ENCODE results near the gene IL3RA.

- TF ChIP-seq, protein P1, sequence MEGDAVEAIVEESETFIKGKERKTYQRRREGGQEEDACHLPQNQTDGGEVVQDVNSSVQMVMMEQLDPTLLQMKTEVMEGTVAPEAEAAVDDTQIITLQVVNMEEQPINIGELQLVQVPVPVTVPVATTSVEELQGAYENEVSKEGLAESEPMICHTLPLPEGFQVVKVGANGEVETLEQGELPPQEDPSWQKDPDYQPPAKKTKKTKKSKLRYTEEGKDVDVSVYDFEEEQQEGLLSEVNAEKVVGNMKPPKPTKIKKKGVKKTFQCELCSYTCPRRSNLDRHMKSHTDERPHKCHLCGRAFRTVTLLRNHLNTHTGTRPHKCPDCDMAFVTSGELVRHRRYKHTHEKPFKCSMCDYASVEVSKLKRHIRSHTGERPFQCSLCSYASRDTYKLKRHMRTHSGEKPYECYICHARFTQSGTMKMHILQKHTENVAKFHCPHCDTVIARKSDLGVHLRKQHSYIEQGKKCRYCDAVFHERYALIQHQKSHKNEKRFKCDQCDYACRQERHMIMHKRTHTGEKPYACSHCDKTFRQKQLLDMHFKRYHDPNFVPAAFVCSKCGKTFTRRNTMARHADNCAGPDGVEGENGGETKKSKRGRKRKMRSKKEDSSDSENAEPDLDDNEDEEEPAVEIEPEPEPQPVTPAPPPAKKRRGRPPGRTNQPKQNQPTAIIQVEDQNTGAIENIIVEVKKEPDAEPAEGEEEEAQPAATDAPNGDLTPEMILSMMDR (IDR thresholded peaks at IDR 0.05) = no peak
- TF ChIP-seq ZFX (IDR thresholded peaks at IDR 0.05; ENCODE audit: borderline replicate concordance) = no peak
Measured at GRCh38 chrX:1305411-1305810, 31.2 kb upstream of the IL3RA start.

Data from 22Rv1 (cell line).